Endothelial cell of umbilical vein (primary cell): ENCODE results near the gene SLC9A9. TPM values are rescaled to one million over a fixed set of nuclear protein-coding genes. Genes with fewer than 3 reads are reported as not detected.
"Not testable (repeated sequence)": the region's sequence is repeated elsewhere in the genome, so short reads cannot be mapped to it uniquely, and the experiment has no call there.

Source experiments
- BruUV-seq: library from RNA; stranded (reverse); fragments of 400-500 nt; replicated peaks from 2 replicates; lab custom pipeline; 2021; lab: Mats Ljungman, UMichigan
- CTCF ChIA-PET: fragments of 300-600, 350-600 bp; sonication (Branson Sonifier 250); formaldehyde crosslinking; loops from one replicate; lab custom pipeline; 2021; ENCODE audit warnings: antibody characterized with exemption, inconsistent platforms; lab: Charles Lee
- POLR2A ChIA-PET: fragments of 300-600, 350-600 bp; sonication (Branson Sonifier 250); formaldehyde crosslinking; loops from one replicate; lab custom pipeline; 2021; ENCODE audit warnings: antibody characterized with exemption, inconsistent platforms; lab: Charles Lee
- DNase-seq: peaks from one replicate; pipeline ENCODE4 v3.0.0-alpha.2; 2011; ENCODE audit warnings: low read depth, low spot score
- FAIRE-seq: peaks from 2 replicates; lab custom pipeline; 2011; peaks lifted over from hg19 to GRCh38; lab: Jason Lieb, UNC
- H2AFZ ChIP-seq: 2 replicates; pipeline ENCODE4 v1.6.0; 2012; ENCODE audit warnings: low read depth, low read length, control low read depth, inconsistent platforms
- H3K27ac ChIP-seq: 2 replicates; pipeline ENCODE4 v1.5.1; 2011; ENCODE audit warnings: low read depth, mild to moderate bottlenecking, control low read depth, low read length, moderate library complexity; ENCODE audit not compliant: insufficient read depth
- H3K27me3 ChIP-seq, 2 experiments: 2 replicates each; pipeline versions ENCODE4 v1.6.0 to v1.6.1; 2011; ENCODE audit warnings: low read length in 2 of 2, mixed read lengths in 1 of 2; ENCODE audit not compliant: control insufficient read depth in 2 of 2, insufficient read depth in 2 of 2
- H3K36me3 ChIP-seq, 2 experiments: 2 replicates in 1 of 2; 3 replicates in 1 of 2; pipeline ENCODE4 v1.5.1; 2011; ENCODE audit warnings: low read length in 2 of 2, mild to moderate bottlenecking in 1 of 2, moderate library complexity in 1 of 2; ENCODE audit not compliant: control insufficient read depth in 2 of 2, insufficient read depth in 2 of 2; ENCODE audit errors: extremely low read depth in 1 of 2
- H3K4me1 ChIP-seq: 3 replicates; pipeline ENCODE4 v1.5.1; 2011; ENCODE audit warnings: mild to moderate bottlenecking, low read length; ENCODE audit not compliant: control insufficient read depth, insufficient read depth; ENCODE audit errors: extremely low read depth
- H3K4me2 ChIP-seq: 2 replicates; pipeline ENCODE4 v1.6.1; 2011; ENCODE audit warnings: low read length, control low read depth, mixed read lengths; ENCODE audit not compliant: insufficient read depth
- H3K4me3 ChIP-seq, 3 experiments: fragments of 200-600 bp in 1 of 3; sonication (generic), shearing (Covaris generic) in 1 of 3; replicated peaks in 1 of 3; 2 replicates each; pipeline ENCODE4 v1.5.1; 2011 to 2016; ENCODE audit warnings: control low read depth in 3 of 3, low read length in 3 of 3, mild to moderate bottlenecking in 2 of 3, inconsistent platforms in 1 of 3, low read depth in 1 of 3, moderate library complexity in 1 of 3; ENCODE audit not compliant: insufficient read depth in 1 of 3
- H3K79me2 ChIP-seq: 2 replicates; pipeline ENCODE4 v1.6.0; 2012; ENCODE audit warnings: low read length, inconsistent platforms; ENCODE audit not compliant: control insufficient read depth, insufficient read depth
- H3K9ac ChIP-seq: replicated peaks from 2 replicates; pipeline ENCODE3; 2011; ENCODE audit warnings: low read length, control low read depth; ENCODE audit not compliant: insufficient read depth; ENCODE audit errors: extremely low read depth
- H3K9me1 ChIP-seq: replicated peaks from 3 replicates; pipeline ENCODE4 v1.6.0; 2011; ENCODE audit warnings: mild to moderate bottlenecking, low read length; ENCODE audit not compliant: control insufficient read depth, insufficient read depth; ENCODE audit errors: extremely low read depth
- H3K9me3 ChIP-seq: replicated peaks from 2 replicates; pipeline ENCODE4 v1.5.1; 2012; ENCODE audit warnings: low read length, inconsistent platforms; ENCODE audit not compliant: control insufficient read depth, insufficient read depth
- H4K20me1 ChIP-seq: replicated peaks from 2 replicates; pipeline ENCODE3; 2011; ENCODE audit warnings: mild to moderate bottlenecking, low read length; ENCODE audit not compliant: control insufficient read depth, insufficient read depth; ENCODE audit errors: extremely low read depth
- EZH2 ChIP-seq: IDR thresholded peaks from 2 replicates; pipeline ENCODE4 v1.6.1; 2012; ENCODE audit warnings: borderline replicate concordance, low read depth, mild to moderate bottlenecking, moderate library complexity, low read length, inconsistent platforms; ENCODE audit not compliant: severe bottlenecking
- FOS ChIP-seq: IDR thresholded peaks from 2 replicates; pipeline ENCODE4 v1.6.1; 2011; ENCODE audit warnings: mild to moderate bottlenecking, low read length, moderate library complexity, borderline replicate concordance; ENCODE audit not compliant: insufficient read depth
- GATA2 ChIP-seq: IDR thresholded peaks from 2 replicates; pipeline ENCODE4 v1.7.0; 2011; ENCODE audit warnings: low read depth, mild to moderate bottlenecking, moderate library complexity, mixed read lengths, low read length; ENCODE audit not compliant: insufficient read length, insufficient read depth
- JUN ChIP-seq: IDR thresholded peaks from 2 replicates; pipeline ENCODE4 v1.6.1; 2011; ENCODE audit warnings: borderline replicate concordance, low read depth; ENCODE audit not compliant: insufficient read length, insufficient read depth
- MYC ChIP-seq: IDR thresholded peaks from one replicate; pipeline ENCODE4 v1.6.1; 2011; ENCODE audit warnings: mild to moderate bottlenecking, low read depth, low read length
- POLR2A ChIP-seq: IDR thresholded peaks from 2 replicates; pipeline ENCODE4 v1.6.1; 2012; ENCODE audit warnings: low read depth, mild to moderate bottlenecking, control low read depth, low read length
- POLR2AphosphoS5 ChIP-seq: IDR thresholded peaks from 2 replicates; pipeline ENCODE4 v1.6.1; 2012; ENCODE audit warnings: low read depth, mild to moderate bottlenecking, control low read depth, low read length, moderate library complexity; ENCODE audit not compliant: insufficient read depth
- dilution Hi-C: fragments of 300-500 bp; cut with MboI; formaldehyde crosslinking; loops from one replicate; pipeline ENCODE4 v1.15.0; 2019; ENCODE audit warnings: low sequenced_read_pairs; ENCODE audit not compliant: extremely low pct_ligation_motif_present
- intact Hi-C: fragments of 100-400 bp; cut with micrococcal nuclease; formaldehyde crosslinking; loops from one replicate; pipeline ENCODE4 v1.10.0; 2022
- polyA plus RNA-seq, 4 experiments: library from polyadenylated mRNA; depleted of rRNA in 3 of 4; stranded (reverse) in 3 of 4; unstranded in 1 of 4; fragments of >200 nt; gene quantifications; 2 replicates each; pipeline versions ENCODE4 v1.2.1 to v1.2.3, GENCODE V29; 2011 to 2012; ENCODE audit warnings: missing spikeins in 1 of 4
- total RNA-seq: library from RNA; stranded (reverse); gene quantifications from 2 replicates; pipeline ENCODE4 v1.2.3, GENCODE V29; 2021
- TF ChIP-seq, protein P1 (sequence below): IDR thresholded peaks from 2 replicates; pipeline ENCODE4 v1.6.1; 2011; ENCODE audit not compliant: insufficient read depth, insufficient read length
- TF ChIP-seq, protein P2 (sequence below), 2 donors: IDR thresholded peaks; 1 replicate in 1 of 2; 2 replicates in 1 of 2; pipeline ENCODE4 v1.5.1; 2011; ENCODE audit warnings: low read length in 2 of 2, mild to moderate bottlenecking in 2 of 2, moderate library complexity in 2 of 2, control low read depth in 1 of 2, inconsistent platforms in 1 of 2, low read depth in 1 of 2; ENCODE audit not compliant: insufficient read depth in 1 of 2; ENCODE audit errors: extremely low read depth in 1 of 2

The SLC9A9 gene
- total and polyA plus RNA-seq, 2 donors (not counting 3 experiments of a cell fraction or from before 2014, with no cell fraction given): 1.5 to 1.8 TPM

DNA sequence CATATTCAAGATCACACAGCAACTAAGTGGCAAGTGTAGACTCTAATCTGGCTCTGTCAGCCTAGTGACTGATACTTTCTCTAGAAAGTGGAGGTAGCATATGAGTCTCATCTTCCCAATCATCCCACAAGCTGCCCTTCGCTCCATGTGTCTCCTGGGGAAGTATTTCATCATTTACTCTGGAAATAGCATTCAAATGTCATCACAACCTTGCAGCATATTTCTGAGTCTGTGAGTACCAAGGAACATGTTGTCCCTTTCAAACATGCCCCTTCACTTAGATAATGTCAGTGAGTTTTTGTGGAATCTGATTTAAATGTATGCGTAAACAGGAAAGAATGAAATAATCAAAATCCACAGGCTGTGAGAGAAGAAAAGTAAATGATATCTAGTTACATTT lies 322.9 kb downstream of the SLC9A9 start:
- H3K27ac ChIP-seq: no peak overlapping the region
- no peak for FAIRE-seq

DNA sequence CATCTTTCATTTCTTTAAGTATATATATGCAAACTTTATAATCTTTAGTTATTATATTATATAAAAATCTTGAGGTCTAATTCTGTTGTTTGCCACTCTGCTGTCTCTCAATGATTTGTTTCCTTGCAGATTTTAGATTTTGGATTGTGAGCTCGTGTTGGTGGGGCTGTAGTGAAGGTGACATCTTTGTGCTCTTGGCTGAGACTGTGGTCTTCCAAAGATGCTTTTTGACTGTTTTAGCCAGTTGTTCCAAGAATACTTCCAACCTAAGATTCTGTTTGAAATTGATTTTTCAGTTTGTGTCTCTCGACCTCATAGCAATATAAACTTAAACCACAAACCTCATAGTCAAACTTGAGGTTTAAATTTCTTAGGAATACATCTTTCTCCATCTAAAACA lies 326.5 kb downstream of the SLC9A9 start:
- Histone ChIP-seq H3K36me3 (no peaks in the 10 kb centered on the region), H3K79me2 (no peaks in the 10 kb centered on the region), H2AFZ (no peak overlapping the region), H3K9me3 (no peaks in the 10 kb centered on the region), H3K4me2 (no peak overlapping the region), H3K27ac (no peak overlapping the region), H4K20me1 (no peaks in the 10 kb centered on the region), H3K9ac (no peak overlapping the region), H3K27me3 (no peaks in the 10 kb centered on the region), H3K4me3 (no peak overlapping the region), H3K4me1 (no peaks in the 10 kb centered on the region), H3K9me1 (no peaks in the 10 kb centered on the region)
- DNase-seq: no peak
- FAIRE-seq: no peak
- POLR2A ChIA-PET: no interaction called here
- CTCF ChIA-PET: no interaction called here
- BruUV-seq: no TSS peak
- no peak for TF ChIP-seq EZH2
- TF ChIP-seq, protein P1, sequence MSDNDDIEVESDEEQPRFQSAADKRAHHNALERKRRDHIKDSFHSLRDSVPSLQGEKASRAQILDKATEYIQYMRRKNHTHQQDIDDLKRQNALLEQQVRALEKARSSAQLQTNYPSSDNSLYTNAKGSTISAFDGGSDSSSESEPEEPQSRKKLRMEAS: no peak
- no peak for TF ChIP-seq JUN
- no peak for TF ChIP-seq POLR2A
- no peak for TF ChIP-seq FOS
- no peak for TF ChIP-seq GATA2
- TF ChIP-seq, protein P2, sequence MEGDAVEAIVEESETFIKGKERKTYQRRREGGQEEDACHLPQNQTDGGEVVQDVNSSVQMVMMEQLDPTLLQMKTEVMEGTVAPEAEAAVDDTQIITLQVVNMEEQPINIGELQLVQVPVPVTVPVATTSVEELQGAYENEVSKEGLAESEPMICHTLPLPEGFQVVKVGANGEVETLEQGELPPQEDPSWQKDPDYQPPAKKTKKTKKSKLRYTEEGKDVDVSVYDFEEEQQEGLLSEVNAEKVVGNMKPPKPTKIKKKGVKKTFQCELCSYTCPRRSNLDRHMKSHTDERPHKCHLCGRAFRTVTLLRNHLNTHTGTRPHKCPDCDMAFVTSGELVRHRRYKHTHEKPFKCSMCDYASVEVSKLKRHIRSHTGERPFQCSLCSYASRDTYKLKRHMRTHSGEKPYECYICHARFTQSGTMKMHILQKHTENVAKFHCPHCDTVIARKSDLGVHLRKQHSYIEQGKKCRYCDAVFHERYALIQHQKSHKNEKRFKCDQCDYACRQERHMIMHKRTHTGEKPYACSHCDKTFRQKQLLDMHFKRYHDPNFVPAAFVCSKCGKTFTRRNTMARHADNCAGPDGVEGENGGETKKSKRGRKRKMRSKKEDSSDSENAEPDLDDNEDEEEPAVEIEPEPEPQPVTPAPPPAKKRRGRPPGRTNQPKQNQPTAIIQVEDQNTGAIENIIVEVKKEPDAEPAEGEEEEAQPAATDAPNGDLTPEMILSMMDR (IDR thresholded peaks at IDR 0.05; ENCODE audit: extremely low read depth in 1 of 2, insufficient read depth in 1 of 2, low read depth in 1 of 2, low read length in 2 of 2): no peak
- no peak for TF ChIP-seq POLR2AphosphoS5
- no peak for TF ChIP-seq MYC
- intact Hi-C loops: no loop called here
- dilution Hi-C loops: no loop called here

More for the DNA sequence above, 322.9 kb downstream of the SLC9A9 start:
- Histone ChIP-seq H3K9me3 (no peaks in the 10 kb centered on the region), H3K4me3 (no peak overlapping the region), H3K4me2 (no peak overlapping the region), H3K27me3 (no peaks in the 10 kb centered on the region), H3K4me1 (no peaks in the 10 kb centered on the region), H4K20me1 (no peaks in the 10 kb centered on the region), H2AFZ (no peak overlapping the region), H3K79me2 (no peaks in the 10 kb centered on the region), H3K9ac (no peak overlapping the region), H3K9me1 (no peaks in the 10 kb centered on the region), H3K36me3 (no peaks in the 10 kb centered on the region)
- CTCF ChIA-PET: interaction anchor here (1.3 kb wide), 1 partner anchor 10 kb away, joined by 8 read pairs; no protein-coding TSS in a partner anchor
- POLR2A ChIA-PET: no interaction called here
- dilution Hi-C loops (no loop called here), intact Hi-C loops (no loop called here)
- TF ChIP-seq EZH2: no peak
- TF ChIP-seq FOS: no peak
- TF ChIP-seq MYC: no peak
- no peak for DNase-seq
- BruUV-seq: no TSS peak

DNA sequence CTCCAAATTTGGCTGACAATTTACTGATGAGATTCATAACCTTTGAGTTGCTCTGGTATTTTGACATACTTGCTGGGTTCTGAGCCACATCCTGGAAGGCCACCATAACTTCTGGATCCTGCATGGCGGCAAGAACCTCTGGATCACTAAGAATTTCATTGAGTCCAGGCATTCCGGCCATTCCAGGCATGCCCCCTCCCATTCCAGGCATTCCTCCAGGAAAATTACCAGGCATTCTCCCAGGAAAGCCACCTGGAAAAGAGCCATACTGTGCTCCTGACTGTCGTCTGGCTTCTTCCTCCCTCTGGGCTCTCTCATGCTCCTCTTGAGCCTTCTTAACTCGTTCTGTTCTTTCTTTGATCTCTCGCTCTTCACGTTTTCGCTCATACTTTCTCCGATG lies 331.1 kb downstream of the SLC9A9 start:
- H4K20me1 ChIP-seq, H3K27ac ChIP-seq, H3K9me3 ChIP-seq, CTCF ChIA-PET, H3K9me1 ChIP-seq, dilution Hi-C loops, H3K36me3 ChIP-seq, POLR2A ChIA-PET, DNase-seq, H2AFZ ChIP-seq, H3K9ac ChIP-seq, H3K27me3 ChIP-seq, H3K4me3 ChIP-seq, BruUV-seq, intact Hi-C loops, FAIRE-seq, H3K4me2 ChIP-seq, H3K79me2 ChIP-seq, H3K4me1 ChIP-seq: not testable (repeated sequence)
